OCI-LY1 (cell line): Measurements from ENCODE around the gene IL1R2.

Source experiments
- CTCF ChIP-seq: fragments of 200-600 bp; sonication (generic), shearing (Covaris generic); IDR thresholded peaks from 2 replicates; pipeline ENCODE4 v1.5.1; 2017; ENCODE audit warnings: mild to moderate bottlenecking, antibody characterized with exemption, low read length, moderate library complexity, mixed read lengths
- EZH2 ChIP-seq: fragments of 200-600 bp; sonication (generic), shearing (Covaris generic); IDR thresholded peaks from 2 replicates; pipeline ENCODE4 v1.8.0; 2017; ENCODE audit warnings: borderline replicate concordance, mixed run types, mild to moderate bottlenecking, antibody characterized with exemption, low read length, moderate library complexity, mixed read lengths

GRCh38 chr2:101986376-101986775 lies 5.4 kb upstream of the IL1R2 start:
- TF ChIP-seq CTCF (no peak), EZH2 (no peak)
